ENCODE data around the gene METTL1. TPM values are rescaled to one million over a fixed set of nuclear protein-coding genes. Genes with fewer than 3 reads are reported as not detected.
A peak's percentile ranks its signal among the peaks of the same experiment; 100 is the strongest.

The METTL1 gene
- total RNA-seq, 1 experiment from 2014 or later = 37.8 TPM

GRCh38 chr12:57765003-57765697 lies 6.8 kb downstream of the METTL1 start:
- Mint-ChIP-seq H3K4me1 (ENCODE audit: low read depth, unreplicated experiment) (peaks cover 8% of the 10 kb centered on the region), H3K27ac (ENCODE audit: unreplicated experiment) (peak overlapping the region; percentile 20), H3K9me3 (ENCODE audit: unreplicated experiment) (no peaks in the 10 kb centered on the region), H3K27me3 (ENCODE audit: insufficient read depth, unreplicated experiment) (no peaks in the 10 kb centered on the region), H3K4me3 (ENCODE audit: unreplicated experiment) (peak overlapping the region; percentile 90), H3K36me3 (ENCODE audit: insufficient read depth, unreplicated experiment) (peaks cover 9% of the 10 kb centered on the region)
- intact Hi-C loops (cut with micrococcal nuclease; ENCODE audit: unreplicated experiment) = no loop called here
- H3K36me3 ChIP-seq (ENCODE audit: control insufficient read depth, insufficient read depth, low read length) = no peaks in the 10 kb centered on the region
- 0 out of 2 replicates have a peak, but pooled peaks cover 9% of the 10 kb centered on the region for H3K4me1 ChIP-seq
- peak; percentile 26 to 58 for TF ChIP-seq CTCF (IDR thresholded peaks at IDR 0.05; ENCODE audit: insufficient read depth in 1 of 2, low read depth in 1 of 2, low read length in 1 of 2, severe bottlenecking in 1 of 2, unreplicated experiment in 1 of 2)
- H3K4me3 ChIP-seq (ENCODE audit: low read depth, low read length) = peak overlapping the region; percentile 57
- POLR2A ChIA-PET = interaction anchor here (1.0 kb wide), 1 partner anchor 8 kb away, joined by 3 read pairs; no protein-coding TSS in a partner anchor
- no peaks in the 10 kb centered on the region for H3K9me3 ChIP-seq
- DNase-seq = peak; percentile 63 to 71
- H3K27me3 ChIP-seq (replicated peaks; ENCODE audit: control insufficient read depth, insufficient read depth, low read length) = no peaks in the 10 kb centered on the region
- TSS peak; percentile 58 for BruUV-seq (replicated peaks)
- CTCF ChIA-PET = interaction anchor here (0.5 to 1.0 kb wide), 2 partner anchors 9 to 182 kb away, joined by 3 to 8 read pairs; no protein-coding TSS in a partner anchor

- no TSS peak for BruUV-seq (replicated peaks)
- ChIA-PET CTCF (interaction anchor here (0.5 to 1.1 kb wide), 3 partner anchors 8 to 181 kb away, joined by 3 to 8 read pairs (median 3); no protein-coding TSS in a partner anchor), POLR2A (interaction anchor here (1.0 kb wide), 1 partner anchor 8 kb away, joined by 3 read pairs; no protein-coding TSS in a partner anchor)
- peaks cover 9% of the 10 kb centered on the region for H3K36me3 Mint-ChIP-seq (ENCODE audit: insufficient read depth, unreplicated experiment)
- Histone ChIP-seq H3K27me3 (replicated peaks; ENCODE audit: control insufficient read depth, insufficient read depth, low read length) (no peaks in the 10 kb centered on the region), H3K4me1 (0 out of 2 replicates have a peak, but pooled peaks cover 9% of the 10 kb centered on the region), H3K9me3 (no peaks in the 10 kb centered on the region), H3K4me3 (ENCODE audit: low read depth, low read length) (peak overlapping the region; percentile 57), H3K36me3 (ENCODE audit: control insufficient read depth, insufficient read depth, low read length) (no peaks in the 10 kb centered on the region)
- intact Hi-C loops (cut with micrococcal nuclease; ENCODE audit: unreplicated experiment) = no loop called here
- no peaks in the 10 kb centered on the region for H3K9me3 Mint-ChIP-seq (ENCODE audit: unreplicated experiment)
- H3K27me3 Mint-ChIP-seq (ENCODE audit: insufficient read depth, unreplicated experiment) = no peaks in the 10 kb centered on the region
- H3K4me1 Mint-ChIP-seq (ENCODE audit: low read depth, unreplicated experiment) = peaks cover 7% of the 10 kb centered on the region
- DNase-seq = peak; percentile 58 to 68
- peak overlapping the region; percentile 20 for H3K27ac Mint-ChIP-seq (ENCODE audit: unreplicated experiment)
- no peak for TF ChIP-seq CTCF (IDR thresholded peaks at IDR 0.05; ENCODE audit: insufficient read depth in 1 of 2, low read depth in 1 of 2, low read length in 1 of 2, severe bottlenecking in 1 of 2, unreplicated experiment in 1 of 2)
- peak overlapping the region; percentile 90 for H3K4me3 Mint-ChIP-seq (ENCODE audit: unreplicated experiment)
These were observed 7.3 kb downstream of the METTL1 start for GRCh38 chr12:57764662-57765002.

- Histone ChIP-seq H3K4me3 (ENCODE audit: low read depth, low read length) (peak overlapping the region; percentile 57), H3K36me3 (ENCODE audit: control insufficient read depth, insufficient read depth, low read length) (no peaks in the 10 kb centered on the region)
These were observed 7.8 kb downstream of the METTL1 start for GRCh38 chr12:57763881-57764661.

More at GRCh38 chr12:57763881-57764661, 7.8 kb downstream of the METTL1 start:
- Mint-ChIP-seq H3K27me3 (ENCODE audit: insufficient read depth, unreplicated experiment) (no peaks in the 10 kb centered on the region), H3K9me3 (ENCODE audit: unreplicated experiment) (no peaks in the 10 kb centered on the region), H3K4me3 (ENCODE audit: unreplicated experiment) (peak overlapping the region; percentile 90), H3K36me3 (ENCODE audit: insufficient read depth, unreplicated experiment) (peaks cover 9% of the 10 kb centered on the region), H3K27ac (ENCODE audit: unreplicated experiment) (peak overlapping the region; percentile 20), H3K4me1 (ENCODE audit: low read depth, unreplicated experiment) (peaks cover 7% of the 10 kb centered on the region)
- CTCF ChIA-PET = interaction anchor here (0.5 to 1.1 kb wide), 2 partner anchors 8 to 181 kb away, joined by 3 read pairs; no protein-coding TSS in a partner anchor
- intact Hi-C loops (cut with micrococcal nuclease; ENCODE audit: unreplicated experiment) = no loop called here
- no peak for TF ChIP-seq CTCF (IDR thresholded peaks at IDR 0.05; ENCODE audit: insufficient read depth in 1 of 2, low read depth in 1 of 2, low read length in 1 of 2, severe bottlenecking in 1 of 2, unreplicated experiment in 1 of 2)
- no peak for DNase-seq
- 0 out of 2 replicates have a peak, but pooled peaks cover 9% of the 10 kb centered on the region for H3K4me1 ChIP-seq
- no peaks in the 10 kb centered on the region for H3K9me3 ChIP-seq
- POLR2A ChIA-PET = no interaction called here
- TSS peak; percentile 5 for BruUV-seq (replicated peaks)
- H3K27me3 ChIP-seq (replicated peaks; ENCODE audit: control insufficient read depth, insufficient read depth, low read length) = no peaks in the 10 kb centered on the region

All from Caco-2 (cell line).